D721Med (cell line): Measurements from ENCODE around the gene FECH.
"Not testable (repeated sequence)": the region's sequence is repeated elsewhere in the genome, so short reads cannot be mapped to it uniquely, and the experiment has no call there.

Experiments
- DNase-seq: peaks from one replicate; pipeline ENCODE4 v3.0.0; 2011; ENCODE audit warnings: low spot score; ENCODE audit not compliant: insufficient read length
- FAIRE-seq: peaks from 2 replicates; lab custom pipeline; 2011; peaks lifted over from hg19 to GRCh38; lab: Jason Lieb, UNC
- TF ChIP-seq, protein P1 (sequence below): IDR thresholded peaks from 2 replicates; pipeline ENCODE4 v1.5.1; 2012; ENCODE audit warnings: mild to moderate bottlenecking, control low read depth; ENCODE audit not compliant: insufficient read depth; ENCODE audit errors: missing control alignments

FECH gene

DNA sequence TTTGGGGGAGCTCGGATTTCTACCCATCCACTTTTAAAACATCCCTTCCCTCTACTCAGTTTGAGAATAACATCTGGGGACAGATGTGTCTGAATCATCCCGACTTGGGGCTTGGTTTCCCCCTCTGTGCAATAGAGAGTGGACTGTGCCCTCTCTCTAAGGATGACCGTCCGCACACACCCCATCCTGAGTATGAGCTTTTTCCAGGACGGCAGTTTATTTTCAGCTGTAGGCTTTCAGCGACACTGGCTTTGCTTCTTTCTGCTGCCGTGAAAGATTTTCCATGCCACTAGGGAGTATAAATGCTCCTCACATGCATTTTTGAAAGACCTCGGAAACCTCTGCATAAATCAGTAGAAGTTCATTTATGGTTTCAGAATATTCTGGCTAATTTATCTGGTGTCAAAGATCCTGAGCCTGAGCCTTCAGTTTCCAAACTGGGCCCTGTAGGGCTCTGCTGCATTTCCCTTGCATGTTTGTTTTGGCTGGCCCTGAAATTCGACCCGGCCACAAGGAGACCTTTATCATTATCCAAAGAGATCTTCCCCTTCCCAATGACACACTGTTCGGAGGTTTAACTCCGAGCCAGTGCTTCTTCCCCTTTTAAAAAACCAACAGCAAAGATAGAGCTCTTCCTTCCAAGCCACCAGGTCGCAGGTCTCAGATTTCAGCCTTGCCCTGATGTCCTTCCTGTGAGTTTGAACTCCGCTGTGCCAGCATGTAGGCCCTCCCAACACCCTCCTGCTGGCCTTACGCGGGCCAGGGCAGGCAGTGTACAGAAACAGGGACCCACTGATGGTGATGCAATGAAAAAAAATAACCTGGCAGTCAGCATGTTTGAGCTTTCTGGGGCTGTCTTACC lies 53.3 kb downstream of the FECH start:
- DNase-seq (no peak), FAIRE-seq (peak; percentile 25)
- TF ChIP-seq, protein P1, sequence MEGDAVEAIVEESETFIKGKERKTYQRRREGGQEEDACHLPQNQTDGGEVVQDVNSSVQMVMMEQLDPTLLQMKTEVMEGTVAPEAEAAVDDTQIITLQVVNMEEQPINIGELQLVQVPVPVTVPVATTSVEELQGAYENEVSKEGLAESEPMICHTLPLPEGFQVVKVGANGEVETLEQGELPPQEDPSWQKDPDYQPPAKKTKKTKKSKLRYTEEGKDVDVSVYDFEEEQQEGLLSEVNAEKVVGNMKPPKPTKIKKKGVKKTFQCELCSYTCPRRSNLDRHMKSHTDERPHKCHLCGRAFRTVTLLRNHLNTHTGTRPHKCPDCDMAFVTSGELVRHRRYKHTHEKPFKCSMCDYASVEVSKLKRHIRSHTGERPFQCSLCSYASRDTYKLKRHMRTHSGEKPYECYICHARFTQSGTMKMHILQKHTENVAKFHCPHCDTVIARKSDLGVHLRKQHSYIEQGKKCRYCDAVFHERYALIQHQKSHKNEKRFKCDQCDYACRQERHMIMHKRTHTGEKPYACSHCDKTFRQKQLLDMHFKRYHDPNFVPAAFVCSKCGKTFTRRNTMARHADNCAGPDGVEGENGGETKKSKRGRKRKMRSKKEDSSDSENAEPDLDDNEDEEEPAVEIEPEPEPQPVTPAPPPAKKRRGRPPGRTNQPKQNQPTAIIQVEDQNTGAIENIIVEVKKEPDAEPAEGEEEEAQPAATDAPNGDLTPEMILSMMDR: no peak

DNA sequence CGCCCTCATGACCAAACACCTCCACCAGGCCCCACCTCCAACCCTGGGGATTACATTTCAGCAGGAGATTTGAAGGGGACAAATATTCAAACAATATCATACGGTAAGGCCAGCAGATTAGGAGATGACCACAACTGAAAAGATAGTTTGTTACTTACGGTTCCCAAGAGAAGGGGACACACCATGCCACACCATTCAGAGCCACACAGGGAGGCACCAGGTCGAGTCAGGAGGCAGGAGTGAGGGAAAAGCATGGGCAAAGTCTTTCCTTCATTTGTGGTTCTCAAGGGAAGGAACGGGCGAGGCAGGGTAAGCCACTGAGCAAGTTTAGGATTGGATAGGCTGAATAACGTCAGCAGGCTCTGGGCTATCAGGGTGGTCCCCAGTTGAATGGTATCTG lies 57.4 kb downstream of the FECH start:
- no peak for DNase-seq
- no peak for FAIRE-seq
- TF ChIP-seq, protein P1: no peak

DNA sequence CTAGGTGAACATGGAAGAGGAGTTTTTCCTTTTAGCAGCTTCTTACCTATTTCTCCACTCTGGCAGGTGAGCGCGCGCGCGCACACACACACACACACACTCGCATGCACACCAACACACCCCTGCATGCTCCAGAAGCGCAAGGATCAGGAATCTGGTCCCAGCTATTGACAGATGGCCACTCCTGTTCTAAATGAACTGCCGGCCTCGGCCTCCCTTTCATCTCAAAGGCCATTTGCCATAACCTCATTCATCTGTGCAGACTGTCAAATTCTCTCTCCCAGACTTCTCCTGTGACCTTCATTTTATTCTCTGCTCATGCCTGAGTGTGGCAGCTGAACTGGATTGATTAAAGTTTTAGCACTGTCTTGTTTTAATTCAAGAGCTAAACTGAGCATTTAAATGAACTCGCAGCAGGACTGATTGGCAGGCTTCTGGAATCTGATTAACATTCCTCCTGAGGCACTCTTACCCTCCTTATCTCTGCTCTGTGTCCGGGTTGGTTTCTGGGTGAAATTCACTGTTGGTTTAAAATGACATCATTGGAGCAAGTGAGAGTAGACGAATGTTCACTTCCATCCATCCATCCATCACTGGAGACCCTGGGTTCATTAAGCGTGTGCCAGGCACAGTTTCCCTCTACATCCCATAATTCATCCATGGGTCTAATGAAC lies 58.8 kb downstream of the FECH start:
- FAIRE-seq: peak; percentile 74
- TF ChIP-seq, protein P1: no peak
- no peak for DNase-seq

DNA sequence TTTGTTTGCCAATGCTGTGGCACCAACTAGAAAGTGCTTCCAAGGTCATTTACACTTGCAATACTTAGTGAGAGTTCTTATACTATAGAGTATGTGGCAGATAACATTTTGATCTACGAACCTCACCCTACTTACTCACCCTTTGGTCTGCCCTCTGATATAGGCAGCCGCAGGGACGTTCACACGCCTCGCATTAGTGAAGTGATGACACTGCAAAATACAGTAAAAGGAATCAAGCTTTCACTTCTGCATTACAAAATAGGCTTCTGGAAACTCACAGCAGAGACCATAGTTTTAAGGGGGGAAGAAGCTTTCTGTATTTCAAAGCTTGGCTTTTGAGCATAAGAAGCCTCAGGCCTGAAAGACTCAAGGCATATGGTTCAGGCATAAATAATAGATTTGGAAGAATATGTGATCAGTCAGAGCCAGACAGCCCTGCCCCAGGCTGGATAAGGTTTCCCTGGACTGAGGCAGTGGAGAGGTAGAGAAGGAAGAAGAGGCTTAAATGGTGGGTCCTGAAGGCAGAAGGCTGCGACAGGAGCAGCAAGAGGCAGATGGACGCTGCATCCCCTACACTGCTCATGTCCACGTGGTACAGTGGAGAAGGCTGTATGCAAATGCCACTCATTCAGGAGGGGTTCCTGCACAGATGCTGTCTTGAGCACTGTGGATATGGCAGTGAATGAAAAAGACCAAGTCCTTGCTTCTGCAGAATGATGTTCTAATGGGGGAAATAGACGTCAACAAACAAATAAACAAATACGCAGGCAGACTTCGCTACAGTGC lies 63.1 kb downstream of the FECH start:
- FAIRE-seq: no peak
- no peak for DNase-seq
- TF ChIP-seq, protein P1: no peak

DNA sequence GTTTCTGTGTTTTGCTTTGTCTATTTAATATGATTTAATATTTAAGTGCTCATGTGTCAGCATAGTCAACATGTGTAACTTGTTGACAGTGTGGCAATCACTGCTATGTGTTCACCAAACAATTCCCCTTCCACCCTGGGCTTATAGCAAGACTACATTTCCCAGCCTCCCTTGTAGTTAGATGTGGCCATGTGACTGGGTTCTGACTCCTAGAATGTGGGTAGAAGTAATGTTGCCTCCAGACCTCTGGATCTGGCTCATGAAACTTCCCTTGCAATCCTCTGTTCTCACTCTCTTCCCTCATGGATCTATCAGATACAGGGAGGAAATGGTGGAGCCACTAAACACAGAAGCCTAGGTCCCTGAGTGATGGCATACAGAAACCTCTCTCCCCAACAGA lies 64.2 kb downstream of the FECH start:
- FAIRE-seq, DNase-seq: not testable (repeated sequence)

GRCh38 chr18:57519668-57520424 lies 66.7 kb downstream of the FECH start:
- DNase-seq (no peak), FAIRE-seq (peak; percentile 84)
- TF ChIP-seq, protein P1: no peak

GRCh38 chr18:57518533-57518932 lies 68.0 kb downstream of the FECH start:
- TF ChIP-seq, protein P1: no peak
- DNase-seq (no peak), FAIRE-seq (peak; percentile 88)
